IPS DF 6.9 (cell line): Measurements from ENCODE around the gene NPTX2.
"Not testable (repeated sequence)": the region's sequence is repeated elsewhere in the genome, so short reads cannot be mapped to it uniquely, and the experiment has no call there.

Source experiments
- DNase-seq: peaks from one replicate; pipeline ENCODE4 v3.0.0-alpha.2; 2013; ENCODE audit warnings: low read depth, low spot score
- H3K27ac ChIP-seq: one replicate; pipeline ENCODE4 v1.5.1; 2013; ENCODE audit warnings: low read length, control low read depth
- H3K27me3 ChIP-seq: 2 replicates; pipeline ENCODE4 v1.6.1; 2013; ENCODE audit warnings: mild to moderate bottlenecking, low read length; ENCODE audit not compliant: control insufficient read depth, insufficient read depth
- H3K36me3 ChIP-seq: 2 replicates; pipeline ENCODE4 v1.6.1; 2013; ENCODE audit warnings: low read length; ENCODE audit not compliant: control insufficient read depth, insufficient read depth
- H3K4me1 ChIP-seq: 2 replicates; pipeline ENCODE4 v1.6.1; 2013; ENCODE audit warnings: low read length; ENCODE audit not compliant: control insufficient read depth, insufficient read depth
- H3K4me3 ChIP-seq: 2 replicates; pipeline ENCODE4 v1.5.1; 2013; ENCODE audit warnings: mild to moderate bottlenecking, low read length
- H3K9me3 ChIP-seq: 2 replicates; pipeline ENCODE4 v1.6.1; 2013; ENCODE audit warnings: low read length, inconsistent platforms; ENCODE audit not compliant: control insufficient read depth, insufficient read depth
- WGBS: extraction: QIAGEN DNeasy Blood & Tissue Kit; methylation state at CpG from one replicate; pipeline ENCODE4 v1.1.7; 2013; ENCODE audit warnings: mixed read lengths, missing lambda C conversion rate; ENCODE audit not compliant: insufficient read length, insufficient coverage; 5-methylcytosine and 5-hydroxymethylcytosine counted together

The NPTX2 gene, protein sequence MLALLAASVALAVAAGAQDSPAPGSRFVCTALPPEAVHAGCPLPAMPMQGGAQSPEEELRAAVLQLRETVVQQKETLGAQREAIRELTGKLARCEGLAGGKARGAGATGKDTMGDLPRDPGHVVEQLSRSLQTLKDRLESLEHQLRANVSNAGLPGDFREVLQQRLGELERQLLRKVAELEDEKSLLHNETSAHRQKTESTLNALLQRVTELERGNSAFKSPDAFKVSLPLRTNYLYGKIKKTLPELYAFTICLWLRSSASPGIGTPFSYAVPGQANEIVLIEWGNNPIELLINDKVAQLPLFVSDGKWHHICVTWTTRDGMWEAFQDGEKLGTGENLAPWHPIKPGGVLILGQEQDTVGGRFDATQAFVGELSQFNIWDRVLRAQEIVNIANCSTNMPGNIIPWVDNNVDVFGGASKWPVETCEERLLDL

DNA sequence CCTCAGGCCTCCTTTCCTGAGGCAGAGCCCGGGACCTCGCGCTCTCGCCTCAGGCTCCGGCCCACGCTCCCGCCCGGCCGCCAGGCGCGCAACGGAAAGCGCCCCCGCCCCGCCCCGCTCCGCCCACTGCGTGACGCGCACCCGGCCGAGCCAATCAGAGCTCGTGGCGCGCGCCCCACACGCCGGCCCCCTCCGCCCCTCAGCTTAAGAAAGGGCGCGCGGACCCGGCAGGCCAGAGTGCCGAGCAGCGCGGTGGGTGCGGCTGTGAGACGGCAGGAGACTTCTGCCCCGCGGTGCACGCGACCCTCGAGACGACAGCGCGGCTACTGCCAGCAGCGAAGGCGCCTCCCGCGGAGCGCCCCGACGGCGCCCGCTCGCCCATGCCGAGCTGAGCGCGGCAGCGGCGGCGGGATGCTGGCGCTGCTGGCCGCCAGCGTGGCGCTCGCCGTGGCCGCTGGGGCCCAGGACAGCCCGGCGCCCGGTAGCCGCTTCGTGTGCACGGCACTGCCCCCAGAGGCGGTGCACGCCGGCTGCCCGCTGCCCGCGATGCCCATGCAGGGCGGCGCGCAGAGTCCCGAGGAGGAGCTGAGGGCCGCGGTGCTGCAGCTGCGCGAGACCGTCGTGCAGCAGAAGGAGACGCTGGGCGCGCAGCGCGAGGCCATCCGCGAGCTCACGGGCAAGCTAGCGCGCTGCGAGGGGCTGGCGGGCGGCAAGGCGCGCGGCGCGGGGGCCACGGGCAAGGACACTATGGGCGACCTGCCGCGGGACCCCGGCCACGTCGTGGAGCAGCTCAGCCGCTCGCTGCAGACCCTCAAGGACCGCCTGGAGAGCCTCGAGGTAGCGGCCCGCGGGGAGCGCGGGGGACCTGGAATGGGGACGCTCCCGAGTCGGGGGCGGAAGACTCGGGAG lies at the start of gene NPTX2:
Gene NPTX2, plus strand, starts transcription at position 235 of the 909 bp plus-strand sequence. Its CDS starts 177 bp downstream, at position 412.
- Histone ChIP-seq H3K36me3 (no peaks in the 10 kb centered on the region), H3K27me3 (peaks cover 16% of the 10 kb centered on the region), H3K9me3 (no peaks in the 10 kb centered on the region), H3K4me3 (peak within 1 kb of the TSS; percentile 54; the same call in 1 of the 2 replicates), H3K27ac (no peak within 1 kb of the TSS), H3K4me1 (no peaks in the 10 kb centered on the region)
- no peak for DNase-seq
- WGBS = no CpG with 5 or more reads among the region's 130 CpGs

DNA sequence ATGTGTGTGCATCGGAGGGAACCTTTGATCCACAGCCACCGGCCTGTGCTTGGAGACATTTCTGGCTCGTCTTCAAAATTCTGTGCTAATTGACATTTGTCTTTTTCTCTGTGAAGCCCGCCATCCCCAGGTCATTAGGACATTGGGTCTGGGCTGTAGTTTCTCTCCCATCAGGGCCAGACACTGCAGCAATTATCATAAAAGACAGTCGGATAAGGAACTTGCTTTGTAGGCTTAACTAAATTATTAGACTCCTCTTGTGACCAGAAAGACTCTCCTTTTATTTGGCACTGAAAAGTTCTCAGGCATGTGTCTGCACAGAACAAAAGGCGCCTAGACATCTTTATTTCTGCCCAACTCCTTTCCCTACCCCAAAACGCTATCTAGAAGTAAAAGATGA lies 49.1 kb upstream of the NPTX2 start:
- Histone ChIP-seq H3K27ac (no peak overlapping the region), H3K27me3 (no peaks in the 10 kb centered on the region), H3K9me3 (no peaks in the 10 kb centered on the region), H3K4me3 (no peak overlapping the region), H3K4me1 (no peaks in the 10 kb centered on the region; the same call in 1 of the 2 replicates), H3K36me3 (no peaks in the 10 kb centered on the region)
- DNase-seq = no peak
- WGBS = no CpG with 5 or more reads among the region's 7 CpGs

DNA sequence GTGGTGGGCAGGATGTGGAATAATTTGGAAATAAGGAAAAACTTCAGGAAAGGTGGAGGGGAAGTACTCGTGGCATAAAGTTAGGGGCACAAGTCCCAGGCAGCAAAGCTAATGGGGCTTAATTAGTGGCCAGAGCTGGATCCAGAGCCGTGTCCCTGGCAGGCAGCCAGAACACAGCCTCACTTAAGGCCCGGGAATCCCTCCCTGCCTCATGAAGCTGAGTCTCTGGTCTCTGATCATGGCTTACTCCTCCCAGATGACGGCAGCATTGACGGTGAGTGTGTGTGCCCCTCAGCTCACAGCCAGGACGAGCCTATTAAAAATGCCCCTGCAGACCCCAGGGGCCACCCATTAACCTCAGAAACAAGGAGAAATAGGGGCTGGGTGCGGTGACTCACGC lies 48.2 kb upstream of the NPTX2 start:
- Histone ChIP-seq H3K36me3 (no peaks in the 10 kb centered on the region), H3K4me3 (no peak overlapping the region), H3K27ac (no peak overlapping the region), H3K4me1 (no peaks in the 10 kb centered on the region; the same call in 1 of the 2 replicates), H3K9me3 (no peaks in the 10 kb centered on the region), H3K27me3 (no peaks in the 10 kb centered on the region)
- DNase-seq = no peak
- no CpG with 5 or more reads among the region's 8 CpGs for WGBS

DNA sequence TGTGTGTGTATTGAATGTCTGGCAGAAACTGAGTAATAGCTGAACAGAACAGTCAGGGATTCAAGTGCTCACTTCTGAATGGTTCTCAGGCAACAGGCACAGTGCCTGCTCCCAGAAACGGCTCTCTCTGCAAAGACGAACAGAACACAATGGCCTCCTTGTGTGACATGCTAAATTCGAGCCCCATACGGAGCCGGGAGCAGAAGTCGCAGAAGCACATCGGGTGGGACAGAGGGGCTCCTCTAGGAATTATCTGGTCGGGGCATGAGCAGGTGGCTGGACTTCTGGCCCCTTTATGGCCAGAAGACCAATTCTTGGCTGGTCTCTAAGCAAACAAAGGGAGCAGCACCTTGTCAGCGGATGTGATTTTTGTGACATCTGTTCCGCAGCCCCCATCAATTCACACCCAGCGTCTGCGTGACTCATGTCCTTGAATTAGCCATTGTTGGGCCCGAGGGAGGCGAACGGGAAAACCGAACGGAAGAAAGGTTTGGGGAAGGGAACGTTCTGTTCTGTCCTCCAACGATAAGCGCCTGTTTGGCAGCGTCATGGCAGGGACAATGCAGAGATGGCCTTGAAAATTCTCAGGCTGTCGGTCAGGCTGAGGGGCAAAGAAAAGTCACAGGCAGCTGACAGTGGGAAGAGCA lies 47.3 kb upstream of the NPTX2 start:
- no CpG with 5 or more reads among the region's 22 CpGs for WGBS
- Histone ChIP-seq H3K4me3 (no peak overlapping the region), H3K27me3 (no peaks in the 10 kb centered on the region), H3K36me3 (no peaks in the 10 kb centered on the region), H3K9me3 (no peaks in the 10 kb centered on the region), H3K4me1 (no peaks in the 10 kb centered on the region; the same call in 1 of the 2 replicates), H3K27ac (no peak overlapping the region)
- no peak for DNase-seq

DNA sequence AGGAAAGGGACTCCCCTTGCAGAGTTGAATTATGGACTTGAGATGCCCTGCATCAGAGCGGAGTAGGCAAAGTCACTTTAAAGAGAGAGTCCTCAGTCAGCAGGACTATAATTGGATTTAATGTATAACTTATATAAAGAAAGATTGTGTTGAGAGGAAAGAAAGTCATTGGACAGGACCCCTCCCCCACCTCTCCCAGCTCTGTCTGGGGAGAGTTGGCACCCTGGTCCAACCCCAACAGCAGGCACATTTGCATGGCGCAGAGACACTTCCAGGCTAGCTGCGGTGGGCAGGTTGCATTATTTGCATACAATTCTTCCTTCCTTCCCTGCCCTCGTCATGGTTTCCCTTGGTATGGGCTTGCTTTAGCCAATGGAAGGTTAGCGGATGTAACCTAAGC lies 46.1 kb upstream of the NPTX2 start:
- H3K9me3 ChIP-seq = no peaks in the 10 kb centered on the region; the same call in 1 of the 2 replicates
- no CpG with 5 or more reads among the region's 5 CpGs for WGBS
- no peak for DNase-seq
- no peaks in the 10 kb centered on the region for H3K27me3 ChIP-seq
- H3K27ac ChIP-seq = no peak overlapping the region
- no peaks in the 10 kb centered on the region for H3K36me3 ChIP-seq
- H3K4me3 ChIP-seq = no peak overlapping the region
- no peaks in the 10 kb centered on the region; the same call in 1 of the 2 replicates for H3K4me1 ChIP-seq

DNA sequence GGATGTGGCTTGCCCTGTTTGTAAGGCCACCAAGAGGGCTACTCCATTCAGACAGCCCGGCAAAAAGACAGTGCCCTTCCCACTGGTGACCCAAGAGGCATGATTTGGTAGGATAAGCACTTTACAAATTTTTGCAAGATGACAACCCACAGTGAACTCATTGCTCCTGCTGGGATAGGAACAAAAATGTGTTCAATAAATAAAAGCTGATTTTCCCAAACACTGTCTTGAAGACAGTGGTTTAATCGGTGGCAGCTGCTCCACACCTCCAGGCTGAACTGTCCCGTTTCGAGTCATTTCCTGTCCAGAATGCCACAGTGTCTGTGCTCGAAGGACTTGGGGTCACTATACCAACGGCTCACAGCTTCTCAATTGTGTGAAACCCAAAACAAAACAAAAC lies 45.1 kb upstream of the NPTX2 start:
- no peaks in the 10 kb centered on the region; the same call in 1 of the 2 replicates for H3K9me3 ChIP-seq
- no CpG with 5 or more reads among the region's 6 CpGs for WGBS
- H3K4me1 ChIP-seq = no peaks in the 10 kb centered on the region; the same call in 1 of the 2 replicates
- no peak overlapping the region for H3K27ac ChIP-seq
- no peak for DNase-seq
- no peaks in the 10 kb centered on the region for H3K27me3 ChIP-seq
- no peaks in the 10 kb centered on the region for H3K36me3 ChIP-seq
- H3K4me3 ChIP-seq = no peak overlapping the region

DNA sequence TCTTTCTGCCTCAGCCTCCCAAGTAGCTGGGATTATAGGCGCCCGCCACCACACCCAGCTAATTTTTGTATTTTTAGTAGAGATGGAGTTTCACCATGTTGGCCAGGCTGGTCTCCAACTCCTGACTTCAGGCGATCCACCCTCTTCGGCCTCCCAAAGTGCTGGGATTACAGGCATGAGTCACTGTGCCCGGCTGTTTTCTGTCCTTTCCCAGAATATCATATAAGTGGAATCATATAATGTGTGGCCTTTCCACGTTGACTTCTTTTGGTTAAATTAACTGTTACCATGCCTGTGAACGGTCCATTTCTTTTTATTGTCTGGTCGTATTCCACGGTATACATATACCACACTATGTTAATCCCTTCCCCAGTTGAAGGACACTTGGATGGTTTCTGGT lies 44.4 kb upstream of the NPTX2 start:
- not testable (repeated sequence) for H3K27ac ChIP-seq, H3K27me3 ChIP-seq, DNase-seq, H3K4me1 ChIP-seq, H3K4me3 ChIP-seq, H3K9me3 ChIP-seq, H3K36me3 ChIP-seq
- WGBS = no CpG with 5 or more reads among the region's 9 CpGs

DNA sequence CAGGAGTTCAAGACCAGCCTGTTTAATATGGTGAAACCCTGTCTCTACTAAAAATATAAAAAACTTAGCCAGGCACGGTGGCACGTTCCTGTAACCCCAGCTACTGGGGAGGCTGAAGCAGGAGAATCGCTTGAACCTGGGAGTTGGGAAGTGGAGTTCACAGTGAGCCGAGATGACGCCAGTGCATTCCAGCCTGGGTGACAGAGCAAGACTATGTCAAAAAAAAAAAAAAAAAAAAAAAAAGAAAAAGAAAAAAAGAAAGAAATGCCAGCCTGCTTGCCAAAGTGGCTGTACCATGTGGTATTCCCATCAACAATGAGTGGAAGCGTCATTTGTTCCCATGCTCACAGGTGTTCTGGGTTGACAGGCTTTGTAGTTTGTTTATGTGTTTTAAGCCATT lies 43.3 kb upstream of the NPTX2 start:
- no peak for DNase-seq
- no peaks in the 10 kb centered on the region for H3K27me3 ChIP-seq
- no peak overlapping the region for H3K27ac ChIP-seq
- H3K4me1 ChIP-seq = no peaks in the 10 kb centered on the region; the same call in 1 of the 2 replicates
- no peak overlapping the region for H3K4me3 ChIP-seq
- WGBS = no CpG with 5 or more reads among the region's 6 CpGs
- no peaks in the 10 kb centered on the region for H3K36me3 ChIP-seq
- H3K9me3 ChIP-seq = no peaks in the 10 kb centered on the region; the same call in 1 of the 2 replicates

DNA sequence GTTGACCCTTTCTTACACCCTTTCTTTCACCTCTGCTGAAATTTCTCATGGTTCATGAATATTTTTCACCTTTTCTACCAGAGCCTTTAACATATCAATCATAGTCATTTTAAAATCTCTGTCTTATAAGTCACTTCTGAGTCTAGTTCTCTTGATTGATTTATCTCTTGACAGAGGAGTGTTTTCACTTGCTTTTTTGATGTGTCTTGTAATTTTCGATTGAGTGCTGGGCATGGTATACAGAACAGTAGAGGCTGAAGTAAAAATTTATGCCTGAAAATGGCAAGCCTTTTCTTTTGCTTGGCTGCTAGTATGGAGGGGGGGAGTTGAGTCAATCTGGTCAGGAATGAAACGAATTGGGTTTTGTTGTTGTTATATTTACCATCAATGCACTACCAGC lies 41.2 kb upstream of the NPTX2 start:
- DNase-seq = no peak
- no peak overlapping the region for H3K27ac ChIP-seq
- H3K27me3 ChIP-seq = no peaks in the 10 kb centered on the region
- H3K4me3 ChIP-seq = no peak overlapping the region
- H3K36me3 ChIP-seq = no peaks in the 10 kb centered on the region
- H3K4me1 ChIP-seq = no peaks in the 10 kb centered on the region
- WGBS = no CpG with 5 or more reads among the region's 2 CpGs
- H3K9me3 ChIP-seq = no peaks in the 10 kb centered on the region; the same call in 1 of the 2 replicates

DNA sequence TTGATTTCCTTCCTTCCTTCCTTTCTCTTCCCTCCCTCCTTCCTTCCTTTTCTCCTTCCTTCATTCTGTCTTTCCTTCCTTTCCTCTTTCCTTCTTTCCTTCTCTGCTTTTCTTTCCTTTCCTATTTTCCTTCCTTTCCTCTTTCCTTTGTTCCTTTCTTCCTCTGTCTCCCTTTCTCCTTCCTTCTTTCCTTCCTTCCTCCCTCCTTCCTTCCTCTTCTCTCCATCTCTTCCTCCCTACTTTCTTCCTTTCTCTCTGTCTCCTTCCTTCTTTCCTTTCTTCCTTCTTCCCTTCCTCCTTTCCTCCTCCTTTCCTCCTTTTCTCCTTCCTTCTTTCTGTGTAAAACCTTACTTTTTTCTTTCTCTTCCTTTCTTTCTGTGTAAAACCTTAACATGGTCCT lies 32.3 kb upstream of the NPTX2 start:
- no peak for DNase-seq
- no peaks in the 10 kb centered on the region for H3K36me3 ChIP-seq
- H3K4me1 ChIP-seq = no peaks in the 10 kb centered on the region
- H3K27ac ChIP-seq = no peak overlapping the region
- no peaks in the 10 kb centered on the region for H3K27me3 ChIP-seq
- no peak overlapping the region for H3K4me3 ChIP-seq
- H3K9me3 ChIP-seq = no peaks in the 10 kb centered on the region
